Hepatocyte (in vitro differentiated cells): ENCODE measurements around the gene PADI2.

Source experiments
- EZH2phosphoT487 ChIP-seq: fragments of 200-600 bp; sonication (generic); IDR thresholded peaks from one replicate; pipeline ENCODE4 v1.6.1; 2018; ENCODE audit warnings: antibody characterized with exemption, mild to moderate bottlenecking, low read depth, moderate library complexity; ENCODE audit not compliant: unreplicated experiment, severe bottlenecking
- TF ChIP-seq, protein P1 (sequence below): fragments of 200-600 bp; sonication (generic); IDR thresholded peaks from 2 replicates; pipeline ENCODE4 v1.5.1; 2016; ENCODE audit warnings: antibody characterized with exemption, mild to moderate bottlenecking; ENCODE audit not compliant: poor library complexity

GRCh38 chr1:17161926-17162800 is 42.9 kb upstream of the PADI2 start:
- TF ChIP-seq, protein P1, sequence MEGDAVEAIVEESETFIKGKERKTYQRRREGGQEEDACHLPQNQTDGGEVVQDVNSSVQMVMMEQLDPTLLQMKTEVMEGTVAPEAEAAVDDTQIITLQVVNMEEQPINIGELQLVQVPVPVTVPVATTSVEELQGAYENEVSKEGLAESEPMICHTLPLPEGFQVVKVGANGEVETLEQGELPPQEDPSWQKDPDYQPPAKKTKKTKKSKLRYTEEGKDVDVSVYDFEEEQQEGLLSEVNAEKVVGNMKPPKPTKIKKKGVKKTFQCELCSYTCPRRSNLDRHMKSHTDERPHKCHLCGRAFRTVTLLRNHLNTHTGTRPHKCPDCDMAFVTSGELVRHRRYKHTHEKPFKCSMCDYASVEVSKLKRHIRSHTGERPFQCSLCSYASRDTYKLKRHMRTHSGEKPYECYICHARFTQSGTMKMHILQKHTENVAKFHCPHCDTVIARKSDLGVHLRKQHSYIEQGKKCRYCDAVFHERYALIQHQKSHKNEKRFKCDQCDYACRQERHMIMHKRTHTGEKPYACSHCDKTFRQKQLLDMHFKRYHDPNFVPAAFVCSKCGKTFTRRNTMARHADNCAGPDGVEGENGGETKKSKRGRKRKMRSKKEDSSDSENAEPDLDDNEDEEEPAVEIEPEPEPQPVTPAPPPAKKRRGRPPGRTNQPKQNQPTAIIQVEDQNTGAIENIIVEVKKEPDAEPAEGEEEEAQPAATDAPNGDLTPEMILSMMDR: no peak
- no peak for TF ChIP-seq EZH2phosphoT487
